T-helper 1 cell (primary cell): ENCODE data around the gene USP54.
"Not testable (repeated sequence)": the region's sequence is repeated elsewhere in the genome, so short reads cannot be mapped to it uniquely, and the experiment has no call there.

Experiments used
- DNase-seq, 5 donors: peaks; one replicate each; pipeline ENCODE4 v3.0.0-alpha.2; 2012 to 2020
- total RNA-seq, 4 donors: gene quantifications; one replicate each; lab custom pipeline; 2026; lab: John Stamatoyannopoulos, UW

Gene USP54, protein sequence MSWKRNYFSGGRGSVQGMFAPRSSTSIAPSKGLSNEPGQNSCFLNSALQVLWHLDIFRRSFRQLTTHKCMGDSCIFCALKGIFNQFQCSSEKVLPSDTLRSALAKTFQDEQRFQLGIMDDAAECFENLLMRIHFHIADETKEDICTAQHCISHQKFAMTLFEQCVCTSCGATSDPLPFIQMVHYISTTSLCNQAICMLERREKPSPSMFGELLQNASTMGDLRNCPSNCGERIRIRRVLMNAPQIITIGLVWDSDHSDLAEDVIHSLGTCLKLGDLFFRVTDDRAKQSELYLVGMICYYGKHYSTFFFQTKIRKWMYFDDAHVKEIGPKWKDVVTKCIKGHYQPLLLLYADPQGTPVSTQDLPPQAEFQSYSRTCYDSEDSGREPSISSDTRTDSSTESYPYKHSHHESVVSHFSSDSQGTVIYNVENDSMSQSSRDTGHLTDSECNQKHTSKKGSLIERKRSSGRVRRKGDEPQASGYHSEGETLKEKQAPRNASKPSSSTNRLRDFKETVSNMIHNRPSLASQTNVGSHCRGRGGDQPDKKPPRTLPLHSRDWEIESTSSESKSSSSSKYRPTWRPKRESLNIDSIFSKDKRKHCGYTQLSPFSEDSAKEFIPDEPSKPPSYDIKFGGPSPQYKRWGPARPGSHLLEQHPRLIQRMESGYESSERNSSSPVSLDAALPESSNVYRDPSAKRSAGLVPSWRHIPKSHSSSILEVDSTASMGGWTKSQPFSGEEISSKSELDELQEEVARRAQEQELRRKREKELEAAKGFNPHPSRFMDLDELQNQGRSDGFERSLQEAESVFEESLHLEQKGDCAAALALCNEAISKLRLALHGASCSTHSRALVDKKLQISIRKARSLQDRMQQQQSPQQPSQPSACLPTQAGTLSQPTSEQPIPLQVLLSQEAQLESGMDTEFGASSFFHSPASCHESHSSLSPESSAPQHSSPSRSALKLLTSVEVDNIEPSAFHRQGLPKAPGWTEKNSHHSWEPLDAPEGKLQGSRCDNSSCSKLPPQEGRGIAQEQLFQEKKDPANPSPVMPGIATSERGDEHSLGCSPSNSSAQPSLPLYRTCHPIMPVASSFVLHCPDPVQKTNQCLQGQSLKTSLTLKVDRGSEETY (N-terminal part only)
- 5.6 to 8.7 (median 6.6) reads per million in 4 donors for total RNA-seq

DNA sequence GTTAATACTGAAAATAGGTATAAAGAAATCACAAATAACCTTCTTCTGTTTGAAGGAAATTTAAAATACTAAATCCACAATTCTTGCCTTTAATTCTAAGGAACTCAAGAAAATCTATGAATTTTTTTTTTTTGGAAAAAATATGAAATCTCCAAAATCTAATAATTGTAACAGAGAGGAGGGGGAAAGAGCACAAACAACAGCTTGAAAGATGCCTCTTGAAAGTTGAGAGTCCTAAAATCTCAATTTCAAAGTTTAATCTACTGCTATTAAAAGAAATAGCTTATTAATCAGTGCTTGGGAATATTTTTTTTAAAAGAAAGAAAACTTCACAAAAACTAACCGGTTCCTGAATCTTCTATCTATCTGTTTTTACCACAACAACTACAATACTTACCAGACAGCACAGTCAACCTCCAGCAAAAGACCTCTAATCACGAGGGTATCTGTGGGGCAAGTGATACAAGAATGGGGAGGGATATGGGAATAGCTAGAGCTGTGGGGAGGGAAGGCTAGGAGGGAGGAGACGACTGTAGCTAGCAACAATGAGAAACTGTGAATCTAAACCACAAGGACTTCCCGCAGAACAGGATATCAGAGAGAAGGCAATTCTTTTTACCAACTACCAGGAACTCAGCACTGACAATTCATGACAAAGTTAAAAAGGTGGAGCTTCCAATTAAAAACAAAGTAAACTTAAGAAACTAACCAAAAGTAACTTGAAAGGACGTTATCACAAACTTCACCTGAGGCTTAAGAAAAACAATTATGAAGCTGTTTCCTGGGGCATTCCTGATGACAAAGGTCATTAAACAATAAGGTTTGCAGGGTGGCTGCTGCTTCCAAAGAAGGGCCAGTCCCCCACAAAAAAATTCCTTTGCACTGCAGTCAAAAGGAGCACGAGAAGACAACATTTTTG, at the start of gene USP54:
Gene USP54, minus strand, starts transcription at position 462 of the 919 bp plus-strand sequence. CDS start 15,684 bp downstream, outside the sequence.
- peak in 1 of 5 donors; percentile 55 for DNase-seq

GRCh38 chr10:73639286-73639685, 48.1 kb upstream of the USP54 start:
- DNase-seq, result no peak

- DNase-seq, result no peak
These were observed 44.6 kb upstream of the USP54 start for GRCh38 chr10:73635781-73636180.

DNA sequence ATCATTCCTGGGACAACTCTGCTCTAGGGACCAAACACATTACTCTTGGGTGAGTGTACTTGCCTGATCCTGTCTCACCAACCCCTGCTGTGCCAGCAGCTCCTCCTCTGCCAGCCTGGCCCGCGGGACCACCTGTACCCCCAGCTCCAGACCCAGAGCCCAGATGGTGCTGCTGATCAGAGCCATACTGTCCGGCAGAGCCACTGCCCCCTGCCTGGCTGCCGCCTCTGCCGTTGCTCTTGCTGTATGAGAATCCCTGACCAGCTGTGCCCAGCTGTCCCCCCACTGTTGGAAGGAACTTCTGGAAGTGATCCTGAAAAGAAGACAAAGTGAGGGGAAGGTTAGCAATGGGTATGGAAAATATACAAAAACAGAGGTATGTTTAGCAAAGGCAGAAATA, 43.3 kb upstream of the USP54 start:
- DNase-seq, result no peak

- DNase-seq, result no peak
These were observed 38.0 kb upstream of the USP54 start for GRCh38 chr10:73629165-73629564.

GRCh38 chr10:73628405-73628804, 37.3 kb upstream of the USP54 start:
- DNase-seq, result no peak

DNA sequence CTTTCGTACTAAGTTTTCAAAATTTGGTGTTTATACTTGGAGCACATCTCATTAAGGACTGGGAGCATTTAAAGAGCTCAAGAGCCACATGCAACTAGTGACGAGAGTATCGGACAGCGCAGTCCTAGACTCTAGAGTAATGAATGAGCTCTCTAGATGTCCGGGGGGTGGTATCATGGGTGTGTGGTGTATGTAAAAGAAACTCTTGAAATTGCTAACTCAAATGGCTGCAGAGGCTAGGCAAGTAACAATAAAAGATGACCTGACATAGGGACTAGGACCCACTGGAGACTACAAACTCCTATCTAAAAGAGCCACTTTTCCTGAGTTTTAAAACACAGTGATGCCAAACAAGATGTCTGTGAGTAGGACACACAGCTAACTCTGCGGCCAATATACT, 36.2 kb upstream of the USP54 start:
- DNase-seq, result no peak

DNA sequence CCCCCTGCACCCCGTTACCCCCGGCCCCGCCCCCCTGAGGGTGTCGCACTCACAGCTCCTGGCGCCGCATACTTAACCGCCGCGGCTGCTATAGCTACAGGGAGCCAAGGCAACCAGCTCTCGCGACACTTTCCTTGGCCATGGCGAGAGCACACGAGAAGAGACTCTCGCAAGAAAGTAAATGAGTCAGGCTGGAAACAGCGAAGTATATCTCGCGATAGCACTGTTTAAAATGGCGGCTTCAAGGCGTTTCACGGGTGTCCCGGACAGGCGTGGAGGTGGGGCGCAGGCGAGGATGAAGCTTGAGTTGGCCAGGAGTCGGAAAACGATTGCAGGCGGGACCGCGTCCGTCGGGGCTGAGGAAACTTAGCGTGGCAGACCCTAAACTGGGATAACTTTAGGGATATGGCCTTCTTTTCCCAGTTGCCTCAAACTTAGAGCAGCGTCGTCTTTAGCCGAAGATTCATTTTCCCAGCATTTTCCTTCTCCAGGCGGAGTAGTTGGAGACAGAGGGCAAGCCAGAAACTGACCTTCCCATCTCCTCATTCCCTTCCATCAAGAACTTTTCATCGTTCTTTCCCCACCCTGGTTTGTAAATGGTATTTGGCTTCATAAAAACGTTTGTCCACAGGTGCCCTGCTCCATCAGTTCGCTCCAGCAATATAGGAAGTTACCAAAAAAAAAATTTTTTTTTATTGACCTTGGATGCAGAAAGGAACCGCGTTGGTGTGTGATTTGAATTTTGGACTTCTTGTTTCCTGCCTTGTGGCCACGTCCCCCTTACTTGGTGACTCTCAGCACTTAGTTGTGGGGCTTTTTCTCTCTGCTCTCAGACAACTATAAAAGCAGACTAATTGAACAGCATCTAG, 35.0 kb upstream of the USP54 start:
- DNase-seq, result peak; percentile 85 to 97 (median 91)

GRCh38 chr10:73625004-73625883, 34.1 kb upstream of the USP54 start:
- DNase-seq, result peak in 2 of 5 donors; percentile 8 to 13

GRCh38 chr10:73623056-73623455, 31.9 kb upstream of the USP54 start:
- no peak for DNase-seq

DNA sequence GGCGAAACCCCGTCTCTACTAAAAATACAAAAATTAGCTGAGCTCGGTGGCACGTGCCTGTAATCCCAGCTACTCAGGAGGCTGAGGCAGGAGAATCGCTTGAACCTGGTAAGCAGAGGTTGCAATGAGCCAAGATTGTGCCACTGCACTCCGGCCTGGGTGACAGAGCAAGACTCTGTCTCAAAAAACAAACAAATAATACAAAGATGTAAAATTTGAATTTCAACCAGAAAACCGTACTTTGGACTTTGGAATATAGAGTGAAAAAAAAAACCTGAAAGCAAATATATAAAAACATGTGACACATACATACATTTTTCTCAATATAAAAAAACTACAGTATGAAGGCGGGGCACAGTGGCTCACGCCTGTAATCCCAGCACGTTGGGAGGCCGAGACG, 29.8 kb upstream of the USP54 start:
- not testable (repeated sequence) for DNase-seq

- not testable (repeated sequence) for DNase-seq
These were observed 26.0 kb upstream of the USP54 start for GRCh38 chr10:73617143-73617542.

DNA sequence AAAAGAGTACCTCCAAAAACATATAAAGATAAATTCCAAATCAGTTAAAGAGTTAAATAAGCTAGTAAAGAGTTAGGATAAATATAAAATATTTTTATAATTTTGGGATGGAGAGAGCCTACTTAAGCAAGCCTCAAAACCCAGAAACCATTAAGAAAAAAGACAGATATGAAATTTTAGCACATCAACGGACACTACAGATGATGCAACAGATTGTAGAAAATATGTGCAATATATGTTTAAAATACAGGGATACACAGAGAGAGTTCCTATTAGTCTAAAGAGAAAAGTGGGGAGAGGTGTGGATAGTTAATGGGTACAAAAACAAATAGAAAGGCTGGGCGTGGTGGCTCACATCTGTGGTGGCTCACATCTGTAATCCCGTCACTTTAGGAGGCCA, 23.6 kb upstream of the USP54 start:
- DNase-seq, result no peak

- no peak for DNase-seq
These were observed 18.0 kb upstream of the USP54 start for GRCh38 chr10:73609116-73609515.

- no peak for DNase-seq
These were observed 10.4 kb upstream of the USP54 start for GRCh38 chr10:73601486-73601921.

DNA sequence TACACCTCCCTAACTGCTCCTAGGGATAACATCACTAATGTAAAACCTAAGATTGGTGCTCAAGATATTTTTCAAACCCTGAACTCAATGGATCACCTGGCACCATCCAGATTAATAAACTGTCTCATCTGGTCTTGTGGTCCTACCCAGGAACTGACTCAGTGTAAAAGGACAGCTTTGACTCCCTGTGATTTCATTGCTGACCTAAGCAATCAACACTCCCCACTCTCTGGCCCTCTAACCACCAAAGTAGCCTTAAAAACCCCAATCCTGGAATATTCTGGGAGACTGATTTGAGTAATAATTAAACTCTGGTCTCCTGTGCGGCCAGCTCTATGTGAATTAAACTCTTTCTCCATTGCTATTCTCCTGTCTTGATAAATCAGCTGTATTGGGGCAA, 6.2 kb upstream of the USP54 start:
- no peak for DNase-seq

DNA sequence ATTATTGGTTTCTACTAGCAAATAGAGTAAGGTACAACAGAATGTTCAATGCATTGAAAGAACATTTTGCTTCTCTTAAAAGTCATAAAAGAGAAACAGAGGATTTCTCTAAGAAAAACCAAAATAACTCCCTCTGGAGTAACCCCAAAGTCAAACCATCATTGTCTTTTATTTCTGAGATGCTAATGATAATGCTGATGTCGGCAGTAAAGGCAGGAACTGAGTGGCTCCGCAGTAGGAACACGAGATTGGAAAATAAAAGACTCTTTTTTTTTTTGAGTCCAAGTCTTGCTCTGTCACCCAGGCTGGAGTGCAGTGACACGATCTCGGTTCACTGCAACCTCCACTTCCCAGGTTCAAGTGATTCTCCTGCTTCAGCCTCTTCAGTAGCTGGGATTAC, 2.7 kb upstream of the USP54 start:
- DNase-seq, result no peak

- no peak for DNase-seq
These were observed 2.0 kb upstream of the USP54 start for GRCh38 chr10:73593110-73593509.

GRCh38 chr10:73591935-73592699, 975 bp upstream of the USP54 start:
- peak in 1 of 5 donors; percentile 51 for DNase-seq
